Measurements from ENCODE around the gene SLC25A26. TPM values are rescaled to one million over a fixed set of nuclear protein-coding genes. Genes with fewer than 3 reads are reported as not detected.

Gene SLC25A26
- total RNA-seq, 2 donors from 2014 or later: 8.6 to 9.2 TPM

DNA sequence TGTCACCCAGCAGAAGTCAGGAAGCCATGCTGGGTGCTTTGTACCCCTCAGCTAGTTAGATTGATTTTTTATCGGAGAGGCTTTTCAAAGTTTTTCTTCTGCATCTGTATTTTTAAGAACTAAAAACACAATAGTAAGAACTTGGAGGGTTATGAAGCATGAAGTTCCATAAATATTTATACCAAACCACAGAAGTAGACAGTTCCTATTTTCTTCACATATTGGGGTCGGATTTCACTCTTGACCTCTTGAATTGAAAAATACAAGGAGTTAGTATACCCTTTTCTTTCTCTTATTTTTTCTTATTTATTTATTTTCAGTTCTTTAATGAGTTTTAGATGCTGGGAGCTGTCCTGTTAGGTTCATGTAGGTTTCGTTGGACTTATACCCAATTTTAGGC is 35.1 kb downstream of the SLC25A26 start:
- Histone ChIP-seq H3K27ac (no peak overlapping the region), H3K9me3 (no peaks in the 10 kb centered on the region), H3K4me1 (peaks cover 6% of the 10 kb centered on the region), H3K4me3 (no peak overlapping the region), H3K27me3 (no peaks in the 10 kb centered on the region), H3K36me3 (replicated peaks in 1 of 2; ENCODE audit: insufficient read depth in 1 of 2, low read depth in 2 of 2) (no peaks in the 10 kb centered on the region)
- WGBS, 2 donors: 85 to 88% methylated on average over 3 of the region's 3 CpGs
- ATAC-seq: no peak
- TF ChIP-seq, protein P1, sequence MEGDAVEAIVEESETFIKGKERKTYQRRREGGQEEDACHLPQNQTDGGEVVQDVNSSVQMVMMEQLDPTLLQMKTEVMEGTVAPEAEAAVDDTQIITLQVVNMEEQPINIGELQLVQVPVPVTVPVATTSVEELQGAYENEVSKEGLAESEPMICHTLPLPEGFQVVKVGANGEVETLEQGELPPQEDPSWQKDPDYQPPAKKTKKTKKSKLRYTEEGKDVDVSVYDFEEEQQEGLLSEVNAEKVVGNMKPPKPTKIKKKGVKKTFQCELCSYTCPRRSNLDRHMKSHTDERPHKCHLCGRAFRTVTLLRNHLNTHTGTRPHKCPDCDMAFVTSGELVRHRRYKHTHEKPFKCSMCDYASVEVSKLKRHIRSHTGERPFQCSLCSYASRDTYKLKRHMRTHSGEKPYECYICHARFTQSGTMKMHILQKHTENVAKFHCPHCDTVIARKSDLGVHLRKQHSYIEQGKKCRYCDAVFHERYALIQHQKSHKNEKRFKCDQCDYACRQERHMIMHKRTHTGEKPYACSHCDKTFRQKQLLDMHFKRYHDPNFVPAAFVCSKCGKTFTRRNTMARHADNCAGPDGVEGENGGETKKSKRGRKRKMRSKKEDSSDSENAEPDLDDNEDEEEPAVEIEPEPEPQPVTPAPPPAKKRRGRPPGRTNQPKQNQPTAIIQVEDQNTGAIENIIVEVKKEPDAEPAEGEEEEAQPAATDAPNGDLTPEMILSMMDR (IDR thresholded peaks at IDR 0.05): no peak
- no peak for TF ChIP-seq POLR2A (IDR thresholded peaks at IDR 0.05)
- DNase-seq: no peak
- intact Hi-C loops (cut with DNase I): no loop called here

DNA sequence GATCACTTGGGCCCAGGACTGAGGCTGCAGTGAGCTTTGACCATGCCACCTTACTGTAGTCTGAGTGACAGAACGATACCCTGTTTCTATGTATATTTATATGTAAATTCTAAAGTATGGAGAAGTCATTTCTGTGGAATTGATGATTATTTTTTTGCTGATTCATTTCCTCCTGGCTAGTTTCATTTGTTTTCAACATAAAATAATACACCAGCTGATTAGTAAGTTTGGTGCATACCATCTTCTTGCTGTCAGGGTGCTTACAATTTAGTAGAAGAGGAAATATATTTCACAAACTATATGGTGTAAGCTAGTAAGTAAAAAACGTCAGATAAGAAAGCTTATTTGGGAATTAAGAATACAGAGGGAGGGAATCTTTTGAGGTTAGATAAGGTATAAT is 36.0 kb downstream of the SLC25A26 start:
- 69 to 76% methylated on average over 2 of the region's 2 CpGs for WGBS, 2 donors
- no peaks in the 10 kb centered on the region for H3K36me3 ChIP-seq (replicated peaks in 1 of 2; ENCODE audit: insufficient read depth in 1 of 2, low read depth in 2 of 2)
- peaks cover 6% of the 10 kb centered on the region for H3K4me1 ChIP-seq
- H3K4me3 ChIP-seq: no peak overlapping the region
- H3K27ac ChIP-seq: no peak overlapping the region
- ATAC-seq (no peak), DNase-seq (no peak)
- no peaks in the 10 kb centered on the region for H3K27me3 ChIP-seq
- intact Hi-C loops (cut with DNase I): no loop called here
- H3K9me3 ChIP-seq: no peaks in the 10 kb centered on the region
- TF ChIP-seq POLR2A (IDR thresholded peaks at IDR 0.05): no peak
- TF ChIP-seq, protein P1 (IDR thresholded peaks at IDR 0.05): no peak

DNA sequence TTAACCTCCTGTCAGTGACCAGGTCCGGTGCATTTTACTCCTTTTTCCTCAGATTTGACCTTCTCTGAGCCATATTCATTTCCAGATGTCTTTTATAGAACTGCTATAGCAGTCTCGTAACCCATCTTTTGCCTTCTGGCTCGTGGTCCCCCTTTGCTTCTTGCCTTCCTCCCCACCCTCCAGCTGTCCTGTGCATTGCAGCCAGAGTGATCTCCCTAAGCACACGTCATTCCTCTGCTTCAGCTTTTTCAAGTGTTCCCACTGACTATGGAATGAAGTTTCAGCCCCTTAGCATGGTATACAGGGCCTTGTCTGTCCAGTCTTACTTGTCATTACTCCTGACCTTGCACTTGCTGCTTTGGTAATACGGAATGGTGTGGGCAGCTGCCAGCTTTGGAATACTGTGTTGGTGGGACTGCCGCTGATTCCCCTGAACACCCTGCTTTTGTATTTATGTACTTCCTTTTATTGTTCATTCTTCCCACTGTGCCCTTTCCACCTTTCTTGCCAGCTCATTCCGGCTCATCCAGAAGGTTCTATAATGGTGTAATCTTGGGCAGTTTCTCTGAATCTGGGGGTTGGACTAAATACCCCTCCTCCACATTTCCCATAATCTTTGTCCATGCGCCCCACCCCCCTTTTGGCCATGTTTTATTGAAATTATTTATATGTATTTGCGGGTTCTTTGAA is 38.9 kb downstream of the SLC25A26 start:
- H3K27ac ChIP-seq: no peak overlapping the region
- intact Hi-C loops (cut with DNase I): loop anchor here (10.0 kb wide), 1 partner anchor 575 kb away; no protein-coding TSS in a partner anchor
- no peak for TF ChIP-seq POLR2A (IDR thresholded peaks at IDR 0.05)
- TF ChIP-seq, protein P1 (IDR thresholded peaks at IDR 0.05): no peak
- 83 to 89% methylated on average over 9 of the region's 9 CpGs for WGBS, 2 donors
- DNase-seq: no peak
- no peak for ATAC-seq
- no peaks in the 10 kb centered on the region for H3K9me3 ChIP-seq
- no peak overlapping the region for H3K4me3 ChIP-seq
- H3K4me1 ChIP-seq: no peaks in the 10 kb centered on the region
- H3K27me3 ChIP-seq: no peaks in the 10 kb centered on the region
- H3K36me3 ChIP-seq (replicated peaks in 1 of 2; ENCODE audit: insufficient read depth in 1 of 2, low read depth in 2 of 2): no peaks in the 10 kb centered on the region

GRCh38 chr3:66260431-66260830 is 39.6 kb downstream of the SLC25A26 start:
- Histone ChIP-seq H3K9me3 (no peaks in the 10 kb centered on the region), H3K36me3 (replicated peaks in 1 of 2; ENCODE audit: insufficient read depth in 1 of 2, low read depth in 2 of 2) (no peaks in the 10 kb centered on the region), H3K4me3 (no peak overlapping the region), H3K27me3 (no peaks in the 10 kb centered on the region), H3K27ac (no peak overlapping the region), H3K4me1 (no peaks in the 10 kb centered on the region)
- intact Hi-C loops (cut with DNase I): loop anchor here (10.0 kb wide), 1 partner anchor 574 kb away; no protein-coding TSS in a partner anchor
- WGBS, 2 donors: 74 to 80% methylated on average over 4 of the region's 4 CpGs
- ATAC-seq (no peak), DNase-seq (no peak)
- no peak for TF ChIP-seq POLR2A (IDR thresholded peaks at IDR 0.05)
- TF ChIP-seq, protein P1 (IDR thresholded peaks at IDR 0.05): no peak

DNA sequence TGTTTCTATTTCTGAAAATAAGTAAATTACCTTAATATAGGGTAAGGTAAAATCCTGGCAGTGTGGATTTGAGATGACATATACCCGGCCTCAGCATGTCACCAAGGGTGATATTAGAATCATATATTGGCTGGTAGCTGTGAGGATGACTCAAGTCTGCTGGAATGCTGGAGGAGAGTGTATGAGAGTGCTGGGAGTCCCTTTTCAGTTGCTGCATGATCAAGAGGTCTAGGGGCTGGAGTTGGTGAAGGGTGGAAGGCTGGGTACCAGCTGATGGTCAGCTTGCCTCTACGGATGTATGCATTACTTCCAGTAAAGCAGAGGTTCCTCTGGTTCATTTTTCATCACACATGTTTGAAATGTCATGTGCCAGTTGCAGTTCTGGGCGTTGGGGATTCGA is 40.6 kb downstream of the SLC25A26 start:
- H3K27ac ChIP-seq: no peak overlapping the region
- no peak overlapping the region for H3K4me3 ChIP-seq
- no peaks in the 10 kb centered on the region for H3K4me1 ChIP-seq
- no peak for ATAC-seq
- no peaks in the 10 kb centered on the region for H3K36me3 ChIP-seq (replicated peaks in 1 of 2; ENCODE audit: insufficient read depth in 1 of 2, low read depth in 2 of 2)
- H3K9me3 ChIP-seq: no peaks in the 10 kb centered on the region
- TF ChIP-seq, protein P1 (IDR thresholded peaks at IDR 0.05): no peak
- no peak for TF ChIP-seq POLR2A (IDR thresholded peaks at IDR 0.05)
- intact Hi-C loops (cut with DNase I): loop anchor here (10.0 kb wide), 1 partner anchor 573 kb away; no protein-coding TSS in a partner anchor
- WGBS, 2 donors: 91% methylated on average over 4 of the region's 4 CpGs
- DNase-seq: no peak
- H3K27me3 ChIP-seq: no peaks in the 10 kb centered on the region

All from body of pancreas (tissue), 4 donors.